ENCODE data around the gene SGMS1.

The SGMS1 gene

GRCh38 chr10:50563906-50564305 is 59.9 kb downstream of the SGMS1 start:
- no peaks in the 10 kb centered on the region for H3K79me2 ChIP-seq (ENCODE audit: insufficient read depth, low read length)
- H3K9me3 ChIP-seq (ENCODE audit: insufficient read depth, low read length), result no peaks in the 10 kb centered on the region
- TF ChIP-seq CTCF (IDR thresholded peaks at IDR 0.05; ENCODE audit: insufficient read depth, low read length, poor library complexity, severe bottlenecking), result no peak
- TF ChIP-seq EZH2phosphoT487 (conservative IDR thresholded peaks at IDR 0.05; ENCODE audit: low read length), result no peak
- no peak overlapping the region for H3K9ac ChIP-seq (ENCODE audit: low read length)
- H3K27ac ChIP-seq (ENCODE audit: low read depth, low read length), result no peak overlapping the region
- H4K20me1 ChIP-seq (ENCODE audit: low read depth, low read length), result peaks cover 3% of the 10 kb centered on the region; the same call in 1 of the 2 replicates
- no peak overlapping the region for H2AFZ ChIP-seq (ENCODE audit: low read depth, low read length, severe bottlenecking)
- no peaks in the 10 kb centered on the region for H3K36me3 ChIP-seq (ENCODE audit: low read length)
- H3K27me3 ChIP-seq (ENCODE audit: low read length), result no peaks in the 10 kb centered on the region
- H3F3A ChIP-seq (ENCODE audit: insufficient read depth), result 0 out of 2 replicates have a peak, but pooled peaks cover 7% of the 10 kb centered on the region
- no peak overlapping the region for H3K4me2 ChIP-seq (ENCODE audit: low read depth, low read length, poor library complexity, severe bottlenecking)
- H3K9me2 ChIP-seq (replicated peaks; ENCODE audit: insufficient read depth, low read length), result no peaks in the 10 kb centered on the region
- no peak overlapping the region for H3K4me3 ChIP-seq (ENCODE audit: insufficient read depth, low read length, poor library complexity, severe bottlenecking)

- H3K4me2 ChIP-seq (ENCODE audit: low read depth, low read length, poor library complexity, severe bottlenecking), result no peak overlapping the region
- H4K20me1 ChIP-seq (ENCODE audit: low read depth, low read length), result no peaks in the 10 kb centered on the region; the same call in 1 of the 2 replicates
- 0 out of 2 replicates have a peak, but pooled peaks cover 7% of the 10 kb centered on the region for H3F3A ChIP-seq (ENCODE audit: insufficient read depth)
- H2AFZ ChIP-seq (ENCODE audit: low read depth, low read length, severe bottlenecking), result no peak overlapping the region
- H3K9ac ChIP-seq (ENCODE audit: low read length), result no peak overlapping the region
- peak; percentile 66 for TF ChIP-seq CTCF (IDR thresholded peaks at IDR 0.05; ENCODE audit: insufficient read depth, low read length, poor library complexity, severe bottlenecking)
- no peak for TF ChIP-seq EZH2phosphoT487 (conservative IDR thresholded peaks at IDR 0.05; ENCODE audit: low read length)
- no peaks in the 10 kb centered on the region for H3K9me3 ChIP-seq (ENCODE audit: insufficient read depth, low read length)
- no peak overlapping the region for H3K27ac ChIP-seq (ENCODE audit: low read depth, low read length)
- H3K36me3 ChIP-seq (ENCODE audit: low read length), result no peaks in the 10 kb centered on the region
- H3K4me3 ChIP-seq (ENCODE audit: insufficient read depth, low read length, poor library complexity, severe bottlenecking), result no peak overlapping the region
- H3K9me2 ChIP-seq (replicated peaks; ENCODE audit: insufficient read depth, low read length), result no peaks in the 10 kb centered on the region
- no peaks in the 10 kb centered on the region for H3K27me3 ChIP-seq (ENCODE audit: low read length)
- no peaks in the 10 kb centered on the region for H3K79me2 ChIP-seq (ENCODE audit: insufficient read depth, low read length)
Measured at GRCh38 chr10:50561816-50562215, 61.9 kb downstream of the SGMS1 start.

GRCh38 chr10:50561266-50561665 is 62.5 kb downstream of the SGMS1 start:
- H3K9me2 ChIP-seq (replicated peaks; ENCODE audit: insufficient read depth, low read length), result no peaks in the 10 kb centered on the region
- H3K4me2 ChIP-seq (ENCODE audit: low read depth, low read length, poor library complexity, severe bottlenecking), result no peak overlapping the region
- TF ChIP-seq CTCF (IDR thresholded peaks at IDR 0.05; ENCODE audit: insufficient read depth, low read length, poor library complexity, severe bottlenecking) (no peak), EZH2phosphoT487 (conservative IDR thresholded peaks at IDR 0.05; ENCODE audit: low read length) (no peak)
- H3K36me3 ChIP-seq (ENCODE audit: low read length), result no peaks in the 10 kb centered on the region
- no peaks in the 10 kb centered on the region for H3K27me3 ChIP-seq (ENCODE audit: low read length)
- no peak overlapping the region for H3K27ac ChIP-seq (ENCODE audit: low read depth, low read length)
- H3K79me2 ChIP-seq (ENCODE audit: insufficient read depth, low read length), result 0 out of 2 replicates have a peak, but pooled peaks cover 1% of the 10 kb centered on the region
- no peaks in the 10 kb centered on the region; the same call in none of the 2 replicates for H4K20me1 ChIP-seq (ENCODE audit: low read depth, low read length)
- H3K9ac ChIP-seq (ENCODE audit: low read length), result no peak overlapping the region
- 0 out of 2 replicates have a peak, but pooled peaks cover 7% of the 10 kb centered on the region for H3F3A ChIP-seq (ENCODE audit: insufficient read depth)
- no peak overlapping the region for H2AFZ ChIP-seq (ENCODE audit: low read depth, low read length, severe bottlenecking)
- H3K9me3 ChIP-seq (ENCODE audit: insufficient read depth, low read length), result no peaks in the 10 kb centered on the region
- H3K4me3 ChIP-seq (ENCODE audit: insufficient read depth, low read length, poor library complexity, severe bottlenecking), result no peak overlapping the region
